Spleen (tissue), 11 donors: ENCODE data around the gene NEU3. TPM values are rescaled to one million over a fixed set of nuclear protein-coding genes. Genes with fewer than 3 reads are reported as not detected.

Experiments used
- DNase-seq: peaks from one replicate; pipeline ENCODE4 v3.0.0-alpha.2; 2020
- H3K27ac ChIP-seq, 8 donors: fragments of 200-600 bp; sonication (generic) in 7 of 8; 1 replicate in 4 of 8; 2 replicates in 4 of 8; pipeline versions ENCODE4 v1.5.0 to v1.8.0; 2016 to 2021; ENCODE audit warnings: inconsistent platforms in 4 of 8, mild to moderate bottlenecking in 4 of 8, moderate library complexity in 1 of 8
- H3K27me3 ChIP-seq, 7 donors: fragments of 200-600 bp; sonication (generic) in 6 of 7; replicated peaks in 1 of 7; 1 replicate in 4 of 7; 2 replicates in 3 of 7; pipeline versions ENCODE4 v1.5.0 to v1.8.0; 2016 to 2021; ENCODE audit warnings: inconsistent platforms in 3 of 7, mild to moderate bottlenecking in 1 of 7
- H3K36me3 ChIP-seq, 6 donors: fragments of 200-600 bp; sonication (generic) in 5 of 6; 1 replicate in 4 of 6; 2 replicates in 2 of 6; pipeline versions ENCODE4 v1.5.0 to v1.8.0; 2016 to 2021; ENCODE audit warnings: inconsistent platforms in 2 of 6
- H3K4me1 ChIP-seq, 6 donors: fragments of 200-600 bp; sonication (generic) in 5 of 6; 1 replicate in 3 of 6; 2 replicates in 3 of 6; pipeline versions ENCODE4 v1.5.0 to v1.8.0; 2016 to 2021; ENCODE audit warnings: inconsistent platforms in 3 of 6
- H3K4me3 ChIP-seq, 8 donors: fragments of 200-600 bp; sonication (generic) in 7 of 8; 1 replicate in 4 of 8; 2 replicates in 4 of 8; pipeline versions ENCODE4 v1.5.0 to v1.8.0; 2016 to 2021; ENCODE audit warnings: inconsistent platforms in 4 of 8, mild to moderate bottlenecking in 4 of 8, moderate library complexity in 2 of 8
- H3K9me3 ChIP-seq, 8 donors: fragments of 200-600 bp; sonication (generic) in 7 of 8; 1 replicate in 4 of 8; 2 replicates in 4 of 8; pipeline versions ENCODE4 v1.5.0 to v1.8.0; 2016 to 2021; ENCODE audit warnings: inconsistent platforms in 4 of 8
- POLR2A ChIP-seq, 3 donors: fragments of 450-650 bp; IDR thresholded peaks; one replicate each; pipeline ENCODE4 v1.5.1; 2017; ENCODE audit warnings: antibody characterized with exemption in 3 of 3, mild to moderate bottlenecking in 1 of 3
- POLR2AphosphoS5 ChIP-seq, 3 donors: sonication (generic); formaldehyde crosslinking; IDR thresholded peaks; one replicate each; pipeline ENCODE4 v1.5.1; 2017; ENCODE audit warnings: antibody characterized with exemption in 3 of 3
- WGBS, 5 donors: extraction: QIAGEN DNeasy Blood & Tissue Kit in 3 of 5; methylation state at CpG; one replicate each; pipeline versions ENCODE4 v1.1.5 to v1.1.7; 2013 to 2018; 5-methylcytosine and 5-hydroxymethylcytosine counted together
- intact Hi-C: fragments of 100-400 bp; cut with DNase I; formaldehyde crosslinking; loops from one replicate; pipeline ENCODE4 v1.15.0; 2023; ENCODE audit warnings: low total_unique reads
- polyA plus RNA-seq, 3 donors: library from polyadenylated mRNA; stranded (reverse); fragments of 200-250 nt; gene quantifications; one replicate each; pipeline ENCODE4 v1.2.1, GENCODE V29; 2013
- total RNA-seq, 7 donors: library from RNA; depleted of rRNA in 3 of 7; stranded (reverse); fragments of >200 nt in 3 of 7; fragmentation: NEBNext Ultra II Directional in 4 of 7; extraction: Animal tissue kit (Norgen Biotek cat#: 25700) in 4 of 7; gene quantifications; one replicate each; pipeline versions ENCODE4 v1.1.0 to v1.2.1, GENCODE V29; 2016 to 2021
- TF ChIP-seq, protein P1 (sequence below), 11 experiments: fragments of 200-600 bp in 7 of 11; fragments of 450-650 bp in 4 of 11; sonication (generic) in 4 of 11; IDR thresholded peaks in 8 of 11; conservative IDR thresholded peaks in 3 of 11; 1 replicate in 7 of 11; 2 replicates in 4 of 11; pipeline versions ENCODE4 v1.4.0 to v1.8.0; 2016 to 2021; ENCODE audit warnings: antibody characterized with exemption in 11 of 11, inconsistent platforms in 4 of 11, mild to moderate bottlenecking in 1 of 11
- donor health status: healthy with polysubstance abuse.
- donor health status: DM: no; HTN: no; CAD: no; lungs with moderate emphysema.
- donor health status: DM: no; HTN: no; CAD: no.
- donor health status: Bipolar disorder and iron deficiency.
- donor health status: healthy.
- donor health status: DM: no; HTN: no; CAD: no.
- donor health status: DM: yes; HTN: yes; CAD: no.

The NEU3 gene
- total and polyA plus RNA-seq, 10 donors: 2.8 to 14.9 (median 13.3) TPM

DNA sequence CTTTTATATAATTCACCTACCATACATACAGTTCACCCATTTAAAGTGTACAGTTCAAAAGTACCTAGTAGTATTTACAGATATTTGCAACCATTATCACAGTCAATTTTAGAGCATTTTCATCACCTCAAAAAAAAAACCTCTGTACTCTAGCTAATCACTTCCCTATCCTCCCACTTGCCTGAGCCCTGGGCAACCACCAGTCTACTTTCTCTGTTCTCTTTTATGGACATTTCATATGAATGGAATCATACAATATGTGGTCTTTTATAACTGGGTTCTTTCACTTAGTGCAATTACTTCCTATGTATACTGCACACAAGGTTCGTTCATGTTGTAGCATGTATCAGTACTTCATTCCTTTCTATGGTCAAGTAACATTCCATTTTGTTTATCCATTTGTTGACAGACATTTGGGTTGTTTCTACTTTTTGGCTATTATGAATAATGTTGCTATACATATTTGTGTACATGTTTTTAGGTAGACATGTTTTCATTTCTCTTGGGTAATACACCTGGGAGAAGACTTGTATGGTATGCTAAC, 17.8 kb upstream of the NEU3 start:
- TF ChIP-seq, protein P1, sequence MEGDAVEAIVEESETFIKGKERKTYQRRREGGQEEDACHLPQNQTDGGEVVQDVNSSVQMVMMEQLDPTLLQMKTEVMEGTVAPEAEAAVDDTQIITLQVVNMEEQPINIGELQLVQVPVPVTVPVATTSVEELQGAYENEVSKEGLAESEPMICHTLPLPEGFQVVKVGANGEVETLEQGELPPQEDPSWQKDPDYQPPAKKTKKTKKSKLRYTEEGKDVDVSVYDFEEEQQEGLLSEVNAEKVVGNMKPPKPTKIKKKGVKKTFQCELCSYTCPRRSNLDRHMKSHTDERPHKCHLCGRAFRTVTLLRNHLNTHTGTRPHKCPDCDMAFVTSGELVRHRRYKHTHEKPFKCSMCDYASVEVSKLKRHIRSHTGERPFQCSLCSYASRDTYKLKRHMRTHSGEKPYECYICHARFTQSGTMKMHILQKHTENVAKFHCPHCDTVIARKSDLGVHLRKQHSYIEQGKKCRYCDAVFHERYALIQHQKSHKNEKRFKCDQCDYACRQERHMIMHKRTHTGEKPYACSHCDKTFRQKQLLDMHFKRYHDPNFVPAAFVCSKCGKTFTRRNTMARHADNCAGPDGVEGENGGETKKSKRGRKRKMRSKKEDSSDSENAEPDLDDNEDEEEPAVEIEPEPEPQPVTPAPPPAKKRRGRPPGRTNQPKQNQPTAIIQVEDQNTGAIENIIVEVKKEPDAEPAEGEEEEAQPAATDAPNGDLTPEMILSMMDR (IDR thresholded peaks at IDR 0.05 in 8 of 11, conservative IDR thresholded peaks at IDR 0.05 in 3 of 11): no peak
- TF ChIP-seq POLR2AphosphoS5 (IDR thresholded peaks at IDR 0.05) (no peak), POLR2A (IDR thresholded peaks at IDR 0.05) (no peak)
- Histone ChIP-seq H3K27me3 (no peaks in the 10 kb centered on the region), H3K4me1 (no peaks in the 10 kb centered on the region), H3K27ac (no peak overlapping the region), H3K36me3 (peaks cover 0 to 100% (median 73%) of the 10 kb centered on the region in 6 donors), H3K4me3 (no peak overlapping the region), H3K9me3 (no peaks in the 10 kb centered on the region)
- no peak for DNase-seq
- intact Hi-C loops: no loop called here
- 85 to 94% (median 92%) methylated on average over 1 of the region's 1 CpG for WGBS, 5 donors

DNA sequence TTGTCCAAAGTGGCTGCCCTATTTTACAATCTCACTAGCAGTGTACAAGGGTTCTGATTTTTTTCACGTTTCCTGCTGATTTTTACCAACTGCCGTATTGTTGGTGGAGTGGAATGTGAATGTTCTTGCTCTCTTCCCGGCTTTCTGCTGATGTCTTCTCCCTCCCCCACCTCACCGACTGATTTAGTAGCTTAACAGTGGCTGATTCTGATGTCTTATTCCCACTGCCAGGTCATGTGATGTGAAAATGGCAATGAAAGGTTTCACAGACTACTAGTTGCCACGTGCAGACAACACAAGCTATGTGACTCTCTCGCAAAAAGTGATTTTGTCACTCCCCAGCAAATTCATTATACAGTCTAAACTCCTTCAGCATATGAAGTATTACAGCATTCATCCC, 17.3 kb upstream of the NEU3 start:
- H3K4me1 ChIP-seq: no peaks in the 10 kb centered on the region
- no peaks in the 10 kb centered on the region for H3K27me3 ChIP-seq
- peaks cover 0 to 100% (median 75%) of the 10 kb centered on the region in 6 donors for H3K36me3 ChIP-seq
- TF ChIP-seq POLR2AphosphoS5 (IDR thresholded peaks at IDR 0.05) (no peak), POLR2A (IDR thresholded peaks at IDR 0.05) (no peak)
- TF ChIP-seq, protein P1 (IDR thresholded peaks at IDR 0.05 in 8 of 11, conservative IDR thresholded peaks at IDR 0.05 in 3 of 11): no peak
- H3K9me3 ChIP-seq: no peaks in the 10 kb centered on the region
- H3K4me3 ChIP-seq: no peak overlapping the region
- no peak overlapping the region for H3K27ac ChIP-seq
- 83 to 92% (median 85%) methylated on average over 6 of the region's 6 CpGs for WGBS, 5 donors
- intact Hi-C loops: no loop called here
- DNase-seq: no peak

DNA sequence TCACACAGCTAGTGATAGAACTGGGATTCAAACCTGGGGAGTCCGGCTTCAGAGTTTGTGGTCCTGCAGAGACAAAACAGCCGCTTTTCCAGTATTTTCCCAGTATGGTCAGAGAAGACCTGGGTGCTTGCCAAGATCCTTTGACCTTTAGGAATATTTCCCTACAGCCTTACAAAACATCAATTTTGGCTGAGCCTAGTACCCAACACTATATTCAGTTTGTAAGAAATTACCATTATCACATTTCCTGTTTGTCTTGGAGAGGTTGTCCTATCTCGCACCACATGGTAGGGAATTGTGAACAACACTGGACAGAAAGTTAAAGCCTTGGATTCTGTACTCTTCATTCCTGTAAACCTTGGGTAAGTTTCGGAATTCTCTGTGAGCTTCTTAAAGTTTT, 10.7 kb upstream of the NEU3 start:
- intact Hi-C loops: no loop called here
- Histone ChIP-seq H3K4me1 (no peaks in the 10 kb centered on the region), H3K36me3 (peaks cover 0 to 74% (median 44%) of the 10 kb centered on the region in 6 donors), H3K27ac (no peak overlapping the region), H3K9me3 (no peaks in the 10 kb centered on the region), H3K4me3 (no peak overlapping the region), H3K27me3 (no peaks in the 10 kb centered on the region)
- TF ChIP-seq, protein P1 (IDR thresholded peaks at IDR 0.05 in 8 of 11, conservative IDR thresholded peaks at IDR 0.05 in 3 of 11): no peak
- TF ChIP-seq POLR2AphosphoS5 (IDR thresholded peaks at IDR 0.05) (no peak), POLR2A (IDR thresholded peaks at IDR 0.05) (no peak)
- DNase-seq: no peak
- WGBS, 5 donors: 92 to 97% (median 96%) methylated on average over 4 of the region's 4 CpGs

- 57 to 84% (median 68%) methylated on average over 2 of the region's 2 CpGs for WGBS, 5 donors
- intact Hi-C loops: no loop called here
- H3K36me3 ChIP-seq: peaks cover 0 to 48% (median 25%) of the 10 kb centered on the region in 6 donors
- DNase-seq: no peak
- H3K4me3 ChIP-seq: no peak overlapping the region
- H3K4me1 ChIP-seq: no peaks in the 10 kb centered on the region
- TF ChIP-seq, protein P1 (IDR thresholded peaks at IDR 0.05 in 8 of 11, conservative IDR thresholded peaks at IDR 0.05 in 3 of 11): no peak
- TF ChIP-seq POLR2A (IDR thresholded peaks at IDR 0.05) (no peak), POLR2AphosphoS5 (IDR thresholded peaks at IDR 0.05) (no peak)
- H3K9me3 ChIP-seq: no peaks in the 10 kb centered on the region
- no peaks in the 10 kb centered on the region for H3K27me3 ChIP-seq
- no peak overlapping the region for H3K27ac ChIP-seq
These were observed 8.1 kb upstream of the NEU3 start for GRCh38 chr11:74980634-74981033.
